GM21529 (cell line): Measurements from ENCODE around the gene PTPA.

Experiments
- ATAC-seq: cut with Tn5 transposase; IDR thresholded peaks from one replicate; pipeline ENCODE4 v1.9.1; 2021; ENCODE audit not compliant: unreplicated experiment

The PTPA gene

DNA sequence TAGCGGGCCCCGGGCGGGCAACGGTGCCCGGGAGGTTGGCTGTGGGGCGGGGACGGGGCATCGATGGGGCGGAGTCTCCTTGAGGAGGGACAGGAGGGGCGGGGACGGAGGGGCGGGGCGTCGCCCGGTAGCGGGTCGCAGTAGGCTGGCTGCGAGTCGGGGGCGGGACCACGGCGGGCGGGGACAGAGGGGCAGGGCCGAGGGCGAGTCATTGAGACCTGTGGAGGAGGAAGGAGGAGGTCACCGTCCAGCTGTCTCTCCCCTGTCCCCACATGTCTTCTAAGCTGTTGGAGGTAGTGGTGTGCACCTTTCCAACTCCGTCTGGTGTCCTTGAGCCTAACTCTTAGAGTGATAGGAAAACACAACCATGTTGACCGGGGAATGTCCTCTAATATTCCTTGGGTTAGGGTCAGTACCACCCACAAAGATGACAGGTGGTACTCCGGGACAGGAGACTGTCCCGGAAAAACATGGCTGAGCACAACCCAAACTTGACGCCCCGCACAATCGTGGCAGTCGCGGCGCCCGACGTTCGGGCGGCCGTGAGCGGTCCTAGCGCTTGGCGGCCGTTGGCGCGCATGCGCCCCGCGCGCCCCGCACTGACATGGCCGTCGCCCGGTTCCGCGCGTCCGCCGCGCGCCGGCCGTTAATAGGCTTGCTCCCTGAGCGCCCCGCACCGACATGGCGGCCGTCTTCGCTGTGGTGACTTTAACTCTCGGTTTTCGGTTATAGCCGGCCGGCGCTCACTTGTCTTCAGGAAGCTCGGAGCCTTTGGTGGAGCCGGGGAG, at the start of gene PTPA, which contains the start of gene CRAT:
PTPA (plus strand) TSS at position 676 of the 788 bp plus-strand sequence. CDS start 186 bp downstream, outside the sequence.
CRAT (minus strand) TSS at position 54 of the 788 bp plus-strand sequence. CDS start 284 bp downstream, outside the sequence.
- peak; percentile 74 for ATAC-seq

DNA sequence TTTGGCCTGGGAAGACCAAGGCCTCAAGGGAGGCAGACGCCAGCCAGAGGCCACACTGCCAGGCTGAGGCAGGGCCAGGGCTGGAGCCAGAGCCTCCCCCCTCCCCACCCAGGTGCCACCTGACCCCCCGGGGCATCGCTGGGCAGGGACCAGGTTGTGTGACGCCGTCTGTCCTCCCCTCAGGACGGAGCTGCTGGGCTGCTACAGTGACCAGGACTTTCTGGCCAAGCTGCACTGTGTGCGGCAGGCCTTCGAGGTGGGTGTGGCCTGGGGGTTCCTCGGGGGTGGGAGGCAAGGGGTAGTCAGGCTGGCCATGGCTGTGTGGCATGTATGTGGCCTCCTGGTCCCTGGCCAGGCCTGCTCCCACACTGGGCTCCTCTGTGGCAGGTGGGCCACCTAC, 48.2 kb upstream of the PTPA start:
- no peak for ATAC-seq

DNA sequence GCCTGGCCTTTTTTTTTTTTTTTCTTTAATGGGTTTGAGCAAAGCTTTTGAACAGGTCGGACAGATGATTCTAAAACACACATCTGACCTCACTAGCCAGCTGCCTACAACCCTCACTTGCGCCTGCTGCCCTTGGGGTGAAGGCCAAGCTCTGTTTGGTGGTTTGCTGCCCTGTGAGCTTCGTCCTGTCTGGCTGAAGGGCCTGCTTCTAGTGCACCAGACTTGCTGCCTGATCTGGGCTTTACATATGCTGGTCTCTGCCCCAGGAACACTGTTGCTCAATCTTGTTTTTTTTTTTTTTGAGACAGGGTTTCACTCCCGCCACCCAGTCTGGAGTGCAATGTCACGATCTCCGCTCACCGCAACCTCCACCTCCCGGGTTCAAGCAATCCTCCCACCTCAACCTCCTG, 46.7 kb upstream of the PTPA start:
- ATAC-seq: no peak

DNA sequence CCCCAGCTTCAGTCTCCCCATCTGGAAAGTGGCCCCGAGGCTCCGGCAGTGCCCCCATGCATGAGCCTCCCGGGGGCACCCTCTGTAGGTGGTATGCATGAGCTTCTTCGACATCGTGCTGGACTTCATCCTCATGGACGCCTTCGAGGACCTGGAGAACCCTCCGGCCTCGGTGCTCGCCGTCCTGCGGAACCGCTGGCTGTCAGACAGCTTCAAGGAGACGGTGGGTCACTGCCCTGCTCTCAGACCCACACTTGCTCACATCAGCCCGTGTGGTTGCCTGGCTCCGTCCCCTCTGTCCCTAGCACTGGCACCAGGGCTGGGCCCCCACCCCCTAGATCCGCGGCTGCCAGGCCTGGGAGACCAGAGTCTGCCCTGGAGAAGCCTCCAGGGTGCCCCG, 43.1 kb upstream of the PTPA start:
- no peak for ATAC-seq

DNA sequence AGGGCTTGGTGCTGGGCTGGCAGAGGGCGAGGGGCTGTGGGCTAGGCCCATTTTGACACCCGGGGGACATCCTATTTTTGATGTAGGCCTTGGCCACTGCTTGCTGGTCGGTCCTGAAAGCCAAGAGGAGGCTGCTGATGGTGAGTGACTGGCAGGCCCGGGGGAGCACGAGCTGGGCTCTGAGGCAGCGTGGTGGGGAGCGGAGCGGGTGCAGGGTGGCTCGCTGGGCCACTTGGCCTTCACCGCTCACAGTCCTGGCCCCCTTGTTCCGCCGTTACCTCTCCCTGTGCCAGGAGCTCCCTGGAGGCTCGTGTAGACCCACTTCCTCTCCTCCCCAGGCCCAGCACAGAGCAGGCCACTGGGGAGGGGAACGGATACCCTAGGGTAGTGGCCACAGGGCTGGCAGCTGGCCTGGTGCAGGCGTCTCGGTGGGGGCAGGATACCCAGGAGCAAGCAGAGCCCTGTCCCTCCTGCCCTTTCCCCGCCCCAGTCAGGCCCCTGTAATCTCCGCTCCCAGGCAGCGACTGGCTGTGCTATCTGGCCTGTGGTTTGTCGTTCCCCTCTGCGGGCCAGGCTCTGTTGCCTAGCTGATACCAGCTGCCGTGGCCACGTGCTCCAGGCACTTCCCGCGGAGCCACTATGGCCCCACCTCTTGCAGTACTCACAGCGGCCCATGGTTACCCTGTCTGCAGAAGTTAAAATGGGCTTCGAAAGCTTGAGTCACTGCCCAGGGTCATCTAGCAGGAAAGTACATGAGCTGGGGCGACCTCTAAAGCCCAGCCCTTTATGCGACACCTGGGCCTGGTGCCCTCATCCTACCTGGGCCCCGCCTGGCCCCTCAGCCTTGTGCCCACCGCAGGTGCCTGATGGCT, 42.0 kb upstream of the PTPA start:
- ATAC-seq: no peak

DNA sequence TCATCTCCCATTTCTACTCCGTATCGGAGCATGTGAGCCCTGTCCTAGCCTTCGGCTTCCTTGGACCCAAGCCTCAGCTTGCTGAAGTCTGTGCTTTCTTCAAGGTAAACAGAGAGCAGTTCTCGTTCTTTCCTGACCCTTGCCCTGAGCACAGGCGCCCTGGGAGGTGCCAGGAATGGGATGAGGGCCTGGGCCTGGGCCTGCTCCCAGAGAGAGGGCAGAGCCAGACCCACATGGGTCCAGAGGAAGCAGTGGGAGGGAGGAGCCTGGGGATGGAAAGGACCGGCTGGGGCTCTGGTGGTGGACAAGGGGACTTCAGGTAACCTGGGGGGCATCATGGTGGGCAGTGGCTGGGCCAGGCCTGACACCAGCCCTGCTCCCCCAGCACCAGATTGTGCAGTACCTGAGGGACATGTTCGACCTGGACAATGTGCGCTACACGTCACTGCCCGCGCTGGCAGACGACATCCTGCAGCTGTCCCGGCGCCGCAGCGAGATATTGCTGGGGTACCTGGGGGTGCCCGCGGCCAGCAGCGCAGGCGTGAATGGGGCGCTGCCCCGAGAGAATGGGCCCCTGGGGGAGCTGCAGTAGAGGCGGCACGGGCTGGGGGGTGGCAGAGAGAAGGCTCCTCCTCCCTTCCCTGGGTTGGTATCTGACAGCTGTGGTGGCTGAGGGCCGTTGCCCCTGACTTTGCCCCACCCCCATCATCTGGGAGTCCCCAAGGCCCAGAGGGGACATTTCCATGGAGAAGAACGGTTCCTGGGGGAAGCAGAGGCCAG, 41.2 kb upstream of the PTPA start:
- ATAC-seq: no peak

GRCh38 chr9:129070696-129071525, 40.3 kb upstream of the PTPA start:
- no peak for ATAC-seq

- no peak for ATAC-seq
These were observed 39.6 kb upstream of the PTPA start for GRCh38 chr9:129071526-129072126.

DNA sequence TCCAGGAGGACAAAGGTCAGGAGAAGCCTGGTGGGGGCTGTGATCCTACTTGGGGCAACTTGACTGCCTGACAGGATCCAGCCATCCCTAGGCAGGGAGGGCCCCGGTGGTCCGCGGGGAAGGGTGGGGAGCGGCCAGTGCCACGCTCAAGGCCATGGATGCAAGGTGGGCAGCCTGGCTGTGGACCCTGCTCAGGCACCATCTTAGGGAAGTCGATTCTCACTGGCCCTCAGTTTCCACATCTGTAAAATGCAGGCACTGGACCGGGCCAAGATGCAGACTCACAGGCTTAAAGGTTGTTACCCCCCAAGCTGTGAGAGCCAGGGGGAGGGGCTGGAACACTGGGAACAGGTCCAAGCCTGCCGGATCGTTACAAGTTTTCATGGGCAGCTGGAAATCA, 39.0 kb upstream of the PTPA start:
- ATAC-seq: no peak

DNA sequence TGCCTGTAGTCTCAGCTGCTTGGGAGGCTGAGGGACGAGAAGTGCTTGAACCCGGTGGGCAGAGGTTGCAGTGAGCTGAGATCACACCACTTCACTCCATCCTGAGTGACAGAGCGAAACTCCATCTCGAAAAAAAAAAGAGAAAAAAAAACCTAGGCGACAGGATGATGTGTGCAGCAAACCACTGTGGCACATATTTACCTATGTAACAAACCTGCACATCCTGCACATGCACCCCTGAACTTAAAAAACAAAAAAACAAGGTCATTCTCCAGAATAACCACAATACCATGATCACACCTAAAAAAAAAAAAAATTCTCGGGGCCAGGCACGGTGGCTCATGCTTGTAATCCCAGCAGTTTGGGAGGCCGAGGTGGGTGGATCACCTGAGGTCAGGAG, 37.8 kb upstream of the PTPA start:
- ATAC-seq: no peak

- ATAC-seq: no peak
These were observed 37.1 kb upstream of the PTPA start for GRCh38 chr9:129074106-129074505.

- no peak for ATAC-seq
These were observed 35.1 kb upstream of the PTPA start for GRCh38 chr9:129075996-129076639.

GRCh38 chr9:129076640-129077037, 34.6 kb upstream of the PTPA start:
- ATAC-seq: no peak

- ATAC-seq: no peak
These were observed 34.0 kb upstream of the PTPA start for GRCh38 chr9:129077236-129077635.

DNA sequence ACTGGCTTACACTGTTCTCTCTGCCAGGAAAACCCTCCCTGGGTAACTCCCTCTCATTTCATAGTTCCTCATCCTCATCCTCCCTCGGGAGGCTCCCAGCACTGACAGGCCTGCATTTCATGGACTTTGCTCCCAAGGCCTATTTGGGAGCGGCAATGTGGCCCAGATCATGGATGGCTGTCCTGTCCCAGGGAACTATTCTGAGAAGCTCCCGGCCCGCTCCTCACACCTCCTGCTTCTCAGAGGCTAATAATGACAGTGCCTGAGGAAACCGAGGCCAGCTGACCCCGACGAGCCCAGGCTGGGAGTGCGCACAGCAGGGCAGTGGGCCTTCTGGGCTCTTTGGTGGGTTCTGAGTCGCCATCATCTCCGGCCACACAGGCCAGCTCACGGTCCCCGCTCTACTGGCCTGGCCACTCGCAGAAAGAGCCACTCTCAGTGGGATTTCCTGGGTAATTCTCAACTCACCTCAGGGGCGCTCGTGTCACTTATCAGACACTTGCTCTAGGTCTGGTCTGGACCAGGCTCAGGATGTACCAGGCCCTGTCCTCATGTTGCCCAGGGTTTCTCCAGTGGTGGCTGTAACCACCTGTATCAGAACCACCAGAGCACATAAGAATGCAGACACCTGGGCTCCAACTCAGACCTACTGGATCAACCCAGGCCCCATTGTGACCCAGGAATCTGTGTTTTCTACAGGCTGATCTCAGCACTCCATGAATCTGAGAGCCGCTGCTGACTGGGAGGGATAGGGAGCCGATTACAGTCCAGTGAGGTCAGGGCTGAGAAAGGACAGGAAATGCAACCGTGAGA, 32.3 kb upstream of the PTPA start:
- no peak for ATAC-seq

- no peak for ATAC-seq
These were observed 31.4 kb upstream of the PTPA start for GRCh38 chr9:129079829-129080228.

DNA sequence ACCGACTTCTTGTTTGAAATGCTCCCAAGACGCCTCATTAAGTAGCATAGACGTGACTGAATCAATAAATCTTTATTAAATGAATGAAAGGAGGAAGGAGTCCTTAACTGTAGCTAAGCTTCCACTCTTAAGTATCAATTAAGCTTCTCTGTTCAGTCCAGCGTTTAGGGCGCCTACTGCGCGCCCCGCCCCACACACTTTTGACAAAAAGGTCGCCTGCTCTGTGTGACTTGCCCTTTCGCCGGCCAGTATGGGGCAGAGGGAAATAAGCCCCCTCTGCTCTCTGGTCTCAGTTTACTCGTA, 31.0 kb upstream of the PTPA start:
- ATAC-seq: no peak

- ATAC-seq: peak; percentile 91
These were observed 30.4 kb upstream of the PTPA start, which contains the start of gene DOLPP1 for GRCh38 chr9:129080601-129081387. Gene DOLPP1, plus strand, starts transcription at chr9:129081111. Its CDS starts 21 bp downstream, at chr9:129081132.
